SH-SY5Y (cell line): ENCODE results near the gene HSD17B10.

Source experiments
- GATA2 ChIP-seq: IDR thresholded peaks from 2 replicates; pipeline ENCODE4 v1.6.1; 2011; ENCODE audit warnings: mild to moderate bottlenecking, low read depth, low read length
- GATA3 ChIP-seq: IDR thresholded peaks from 2 replicates; pipeline ENCODE4 v1.6.1; 2011; ENCODE audit warnings: low read depth, mild to moderate bottlenecking, low read length, moderate library complexity

DNA sequence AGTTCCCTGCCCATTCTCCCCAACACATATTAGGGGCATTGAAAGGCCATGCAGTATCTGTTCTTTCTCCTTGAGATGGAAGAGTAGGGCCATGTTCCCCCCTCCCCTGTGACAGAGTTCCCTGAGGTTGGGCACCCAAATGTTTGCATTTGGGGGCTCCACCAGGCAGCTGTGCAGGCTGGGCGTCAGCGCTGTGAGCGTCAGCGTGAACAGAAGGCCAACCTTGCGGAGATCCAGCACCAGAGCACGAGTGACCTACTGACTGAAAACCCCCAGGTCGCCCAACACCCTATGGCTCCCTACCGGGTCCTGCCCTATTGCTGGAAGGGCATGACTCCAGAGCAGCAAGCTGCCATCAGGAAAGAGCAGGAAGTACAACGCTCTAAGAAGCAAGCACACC lies 3.9 kb downstream of the HSD17B10 start:
- TF ChIP-seq GATA2 = no peak
- TF ChIP-seq GATA3 = no peak
